Measurements from ENCODE around the gene PTPRT. TPM values are rescaled to one million over a fixed set of nuclear protein-coding genes. Genes with fewer than 3 reads are reported as not detected.
A peak's percentile ranks its signal among the peaks of the same experiment; 100 is the strongest.

PTPRT gene
- polyA plus RNA-seq (ENCODE audit: insufficient read length in 10 of 10) = 1 to 10 TPM in 1 of 10 donors, under 1 TPM in 9; 0.35 to 1.8 (median 0.64) TPM
- long read RNA-seq, donor 1 = 0 reads
- long read RNA-seq, donor 2 = 0 reads
- long read RNA-seq, donor 3 = 0 reads
- long read RNA-seq, donor 4 = 0 reads
- long read RNA-seq, donor 5 = 0 reads
- long read RNA-seq, donor 6 = 0 reads
- long read RNA-seq, donor 7 = 0 reads
- long read RNA-seq, donor 8 = 0 reads
- long read RNA-seq, donor 9 = 0 reads

DNA sequence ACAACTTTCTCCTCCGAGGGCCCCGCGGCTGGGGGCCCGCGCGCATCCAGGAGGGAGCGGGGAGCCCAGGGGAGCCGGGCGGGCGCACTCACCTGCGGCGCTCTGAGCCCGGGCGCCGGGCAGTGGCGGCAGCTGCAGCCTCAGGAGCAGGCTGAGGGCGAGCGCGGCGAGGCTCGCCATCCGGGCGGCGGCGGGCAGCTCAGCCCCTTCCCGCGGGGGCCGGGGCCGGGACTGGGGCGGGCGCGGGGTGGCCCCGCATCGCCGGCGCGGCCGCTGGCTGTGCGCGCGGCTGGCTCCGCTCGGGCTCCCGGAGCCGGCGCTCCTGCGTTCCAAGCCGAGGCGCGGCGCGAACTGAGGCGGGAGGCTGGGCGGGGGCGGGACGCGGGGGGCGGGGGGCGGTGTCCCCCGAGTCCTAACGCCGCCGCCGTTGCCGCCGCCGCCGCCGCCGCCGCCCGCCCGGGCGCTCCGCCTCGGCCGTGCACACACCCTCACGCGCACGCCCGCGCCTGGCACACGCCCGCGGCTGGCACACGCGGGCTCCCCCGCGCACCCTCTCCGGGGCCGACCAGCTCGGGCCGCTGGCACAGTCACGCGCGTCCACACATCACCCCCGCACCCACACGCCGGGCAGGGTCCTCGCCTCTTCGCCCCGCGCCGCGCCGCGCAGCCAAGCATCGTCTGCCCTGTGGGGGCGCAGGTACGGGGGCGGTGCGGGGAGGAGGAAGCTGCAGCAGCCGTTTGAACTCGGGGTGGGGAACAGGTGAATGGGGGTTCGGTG is at the start of gene PTPRT:
Gene PTPRT (minus strand): TSS at position 353 of the 778 bp plus-strand sequence. CDS start 173 bp downstream, at position 180.
- no peak for DNase-seq

- no peak for DNase-seq
Measured at GRCh38 chr20:43238833-43239232, 49.1 kb upstream of the PTPRT start.

DNA sequence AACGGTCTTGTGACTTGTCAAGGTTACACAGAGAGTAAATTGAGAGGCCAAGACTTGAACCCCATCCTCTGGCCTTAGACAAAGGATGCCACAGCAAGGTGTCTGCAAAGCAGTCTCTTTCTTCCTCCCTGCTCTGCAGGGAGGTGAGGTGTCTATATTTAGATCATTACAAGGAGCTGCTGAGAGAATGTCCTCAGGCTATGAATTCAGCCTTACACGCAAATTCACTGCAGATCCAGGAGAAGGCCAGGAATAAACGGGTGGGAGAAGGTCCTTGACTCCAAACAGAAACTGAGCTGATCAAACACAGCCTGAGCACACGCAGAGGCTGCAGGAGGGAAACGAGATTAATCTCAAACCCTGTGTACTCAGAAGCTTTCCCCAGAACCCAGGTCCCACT is 48.6 kb upstream of the PTPRT start:
- no peak for DNase-seq

GRCh38 chr20:43237651-43238168 is 48.0 kb upstream of the PTPRT start:
- no peak for DNase-seq

- DNase-seq = no peak
Measured at GRCh38 chr20:43235998-43236397, 46.3 kb upstream of the PTPRT start.

DNA sequence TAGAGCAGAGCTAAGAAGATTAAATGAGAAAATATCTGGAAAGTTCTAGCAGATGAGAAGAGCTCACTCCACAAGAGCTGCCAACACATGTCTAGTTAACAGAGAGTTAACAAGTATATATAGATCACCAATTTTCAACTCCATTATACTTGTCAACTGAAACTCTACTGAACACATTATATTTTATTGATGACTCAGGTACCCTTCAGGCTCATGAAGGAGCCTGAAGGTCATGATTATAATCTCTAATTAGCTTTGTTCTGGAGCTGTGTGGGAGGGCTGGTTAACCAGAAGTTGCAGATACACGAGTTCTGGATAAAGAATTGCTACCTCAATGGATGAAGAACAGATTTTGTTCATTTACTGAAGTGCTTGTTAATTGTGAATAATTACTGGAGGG is 42.1 kb upstream of the PTPRT start:
- no peak for DNase-seq

- no peak for DNase-seq
Measured at GRCh38 chr20:43229696-43230095, 40.0 kb upstream of the PTPRT start.

GRCh38 chr20:43220612-43221011 is 30.9 kb upstream of the PTPRT start:
- DNase-seq = peak in 2 of 3 donors; percentile 3 to 14

DNA sequence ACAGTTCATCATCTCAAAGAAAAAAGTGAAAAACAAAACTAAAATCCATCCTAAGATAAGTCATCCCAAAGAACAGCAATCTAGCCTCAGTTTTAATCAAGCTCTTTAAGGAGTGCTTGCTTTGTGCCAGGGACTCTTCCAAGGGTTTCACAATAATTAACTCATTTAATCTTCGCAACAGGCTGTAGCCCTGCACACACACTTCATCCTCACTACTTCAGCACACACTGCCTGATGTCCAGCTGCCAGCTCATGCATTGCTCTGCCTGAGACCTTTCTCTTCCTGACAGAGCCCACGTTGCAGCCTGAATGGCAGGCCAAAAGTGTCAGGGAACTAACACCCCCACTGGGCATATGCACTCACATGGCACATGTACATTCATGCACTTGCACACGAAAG is 21.2 kb upstream of the PTPRT start:
- DNase-seq = no peak

DNA sequence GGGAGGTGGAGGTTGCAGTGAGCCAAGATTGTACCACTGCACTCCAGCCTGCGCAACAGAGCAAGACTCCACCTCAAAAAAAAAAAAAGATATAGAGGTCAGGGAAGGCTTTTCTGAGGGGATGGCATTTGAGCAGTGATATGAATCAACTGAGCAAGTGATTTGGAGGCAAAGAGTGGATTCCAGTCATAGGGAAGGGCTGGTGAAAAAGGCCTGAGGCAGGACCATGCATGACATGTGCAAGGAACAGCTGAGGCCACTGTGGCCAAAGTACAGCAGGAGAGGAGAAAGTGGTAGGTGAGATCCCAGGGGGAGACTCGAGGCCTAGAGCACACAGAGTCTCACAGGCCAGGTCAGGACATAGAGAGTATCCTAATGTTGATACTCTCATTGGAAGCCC is 20.1 kb upstream of the PTPRT start:
- no peak for DNase-seq

DNA sequence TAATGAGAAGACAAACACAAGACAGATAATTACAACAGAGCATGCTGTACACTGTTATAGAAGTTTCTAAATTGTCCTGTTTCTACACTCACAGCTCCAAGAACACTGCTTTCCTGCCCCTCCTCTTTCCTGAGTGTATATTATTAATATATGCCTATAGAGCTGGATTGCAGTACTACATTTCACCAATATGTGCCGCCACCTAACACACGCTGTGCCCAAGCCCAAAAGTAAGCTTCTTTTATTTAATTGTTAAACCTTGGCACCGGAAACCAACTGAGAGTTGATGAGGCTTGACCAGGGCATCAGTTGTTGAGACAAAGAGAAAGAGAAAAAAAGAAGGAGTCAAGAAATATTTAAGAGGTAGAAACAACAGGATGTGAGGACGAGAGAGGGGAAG is 16.0 kb upstream of the PTPRT start:
- DNase-seq = no peak

GRCh38 chr20:43202100-43202499 is 12.4 kb upstream of the PTPRT start:
- DNase-seq = no peak

- DNase-seq = no peak
Measured at GRCh38 chr20:43198607-43199006, 8.9 kb upstream of the PTPRT start.

- no peak for DNase-seq
Measured at GRCh38 chr20:43196243-43196642, 6.5 kb upstream of the PTPRT start.

GRCh38 chr20:43194137-43194536 is 4.4 kb upstream of the PTPRT start:
- no peak for DNase-seq

GRCh38 chr20:43193443-43193842 is 3.7 kb upstream of the PTPRT start:
- DNase-seq = no peak

DNA sequence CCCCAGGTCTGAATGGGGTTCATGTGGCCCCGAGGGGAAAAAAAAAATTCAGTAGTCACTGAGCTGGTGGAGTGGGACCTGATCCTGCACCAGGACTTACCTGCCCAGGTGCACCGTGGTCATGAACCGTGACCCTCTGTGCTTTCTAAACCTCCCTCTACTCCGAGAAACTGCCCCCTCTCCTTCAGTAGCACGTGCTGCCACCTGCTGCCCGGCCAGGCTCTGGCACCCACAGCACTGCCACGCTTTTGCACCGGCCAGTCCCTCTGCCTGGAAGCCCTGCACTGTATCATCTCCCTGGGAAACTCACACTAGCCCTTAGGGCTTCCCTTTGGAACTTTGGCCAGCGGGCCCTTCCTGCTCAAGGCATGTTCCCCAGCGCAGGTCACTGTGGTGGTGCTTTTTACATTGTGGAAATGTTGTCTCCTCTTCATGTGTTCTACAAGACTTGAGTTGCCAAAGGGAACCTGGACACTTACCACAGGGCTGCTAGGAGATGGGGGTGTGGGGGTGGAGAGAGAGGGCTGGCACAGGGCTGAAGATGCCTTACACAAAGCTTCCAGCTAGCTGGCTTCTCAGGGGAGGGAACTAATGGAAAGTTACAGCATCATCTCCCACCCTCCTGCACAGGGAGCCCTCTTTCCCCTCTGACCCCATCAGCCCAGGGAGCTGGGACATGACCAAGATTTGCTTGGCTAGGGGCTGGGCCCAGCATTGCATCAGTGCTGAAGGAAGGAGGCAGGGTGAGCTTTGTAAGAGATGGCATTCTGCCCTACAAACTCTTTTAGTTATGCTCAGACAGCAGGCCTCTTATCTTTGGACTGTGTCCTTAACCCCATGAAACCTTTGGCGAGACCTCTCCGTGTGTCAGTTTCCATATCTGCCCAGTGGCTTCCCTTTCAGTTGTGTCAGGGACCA is 2.5 kb upstream of the PTPRT start:
- DNase-seq = no peak

DNA sequence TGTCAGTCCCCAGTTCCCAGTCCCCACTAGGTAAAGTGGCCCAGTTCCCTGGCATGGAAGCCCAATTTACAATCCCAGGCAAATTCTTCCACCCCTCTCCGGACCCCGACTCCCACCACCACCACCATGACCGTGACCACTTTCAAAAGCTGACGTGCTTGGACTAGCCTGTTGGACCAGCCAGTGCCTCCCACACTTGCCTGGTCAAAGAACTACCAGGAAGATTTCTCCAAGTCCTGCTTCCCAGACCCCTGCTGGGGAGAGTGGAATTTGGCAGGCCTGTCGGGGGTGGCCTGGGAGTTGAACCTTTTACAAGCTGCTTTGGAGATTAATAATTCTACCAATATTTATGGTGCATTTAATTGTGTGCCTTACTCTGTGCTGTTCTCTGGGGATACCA is 1.4 kb upstream of the PTPRT start:
- no peak for DNase-seq

DNA sequence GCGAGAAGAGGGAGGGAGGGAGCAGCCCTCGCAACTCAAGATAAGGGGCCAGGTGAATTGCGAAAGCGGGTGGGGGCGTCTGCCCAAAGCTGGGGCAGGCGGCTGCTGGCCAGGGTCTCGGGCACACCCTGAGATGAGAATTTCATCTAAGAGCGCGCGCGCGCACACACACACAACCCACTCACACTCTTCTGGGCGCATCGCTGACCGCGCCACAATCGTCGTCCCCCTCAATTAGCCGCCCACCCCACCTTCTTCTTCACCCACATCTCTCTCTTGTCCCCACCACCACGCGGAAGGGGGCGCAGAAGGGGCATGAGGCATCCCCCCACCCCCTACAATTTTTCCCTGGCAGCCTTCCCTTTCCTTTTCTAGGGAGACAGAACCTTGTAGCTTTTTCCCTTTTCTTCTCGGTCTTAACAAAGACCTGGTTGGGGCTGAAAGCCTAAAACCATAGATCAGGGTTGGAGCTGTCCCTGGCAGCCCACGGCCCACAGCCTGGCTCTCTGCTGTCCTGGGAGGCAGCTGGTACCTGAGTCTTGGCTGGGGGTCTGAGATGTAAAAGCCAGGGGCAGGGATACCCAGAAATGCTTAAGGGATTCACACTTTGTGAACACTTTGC is 737 bp upstream of the PTPRT start:
- no peak for DNase-seq

DNA sequence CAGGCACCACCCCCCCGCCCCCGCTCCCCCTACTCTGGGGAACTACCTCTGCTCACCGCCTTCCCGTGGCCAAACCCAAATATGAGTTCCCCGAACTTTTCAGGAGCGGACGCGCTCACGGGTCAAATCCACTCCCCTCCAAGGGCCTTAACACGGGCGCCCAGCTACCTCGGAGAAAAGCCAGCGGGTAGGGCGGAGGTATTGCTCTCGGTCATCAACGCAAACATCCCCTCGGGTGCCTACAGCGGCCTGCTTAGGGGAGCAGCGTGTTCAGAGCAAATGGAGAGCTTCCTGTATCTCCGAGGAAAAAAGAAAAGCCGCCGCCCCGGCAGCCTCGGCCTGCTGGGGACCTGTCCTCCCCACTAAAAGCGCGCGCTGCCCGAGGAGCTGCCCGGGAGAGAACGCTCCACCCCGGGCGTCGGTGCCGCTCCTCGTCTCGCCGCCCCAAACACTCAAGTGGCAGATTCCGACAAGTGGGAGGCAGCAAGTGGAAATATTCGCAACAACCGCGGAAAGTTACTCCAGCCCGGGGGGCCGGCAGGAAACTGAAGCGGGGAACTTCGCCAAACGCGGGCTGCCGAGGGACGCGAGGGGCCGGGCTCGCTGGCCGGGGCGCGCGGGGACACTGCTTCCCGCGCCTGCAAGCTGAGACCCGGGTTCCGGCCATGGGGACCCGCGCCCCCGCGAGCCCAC is 699 bp downstream of the PTPRT start:
- peak in 1 of 3 donors; percentile 60 for DNase-seq

GRCh38 chr20:43188234-43188653 is 1.5 kb downstream of the PTPRT start:
- peak in 1 of 3 donors; percentile 49 for DNase-seq

All from muscle of back (tissue), 13 donors.